ENCODE measurements around the gene USP15. TPM values are rescaled to one million over a fixed set of nuclear protein-coding genes. Genes with fewer than 3 reads are reported as not detected.
"Not testable (repeated sequence)": the region's sequence is repeated elsewhere in the genome, so short reads cannot be mapped to it uniquely, and the experiment has no call there.

The USP15 gene
- total and polyA plus RNA-seq, 2 of the 8 experiments (the other 6 are each of a cell fraction or from before 2014, with no cell fraction given): 12.7 to 38.6 TPM

GRCh38 chr12:62463252-62463651 lies 203.0 kb downstream of the USP15 start:
- H4K20me1 ChIP-seq (replicated peaks in 1 of 2; ENCODE audit: control insufficient read depth in 1 of 2, insufficient read depth in 2 of 2, low read length in 2 of 2); DNase-seq (ENCODE audit: low read depth in 1 of 2, low spot score in 2 of 2); H3K27me3 ChIP-seq (replicated peaks in 1 of 4; ENCODE audit: control insufficient read depth in 3 of 4, extremely low read depth in 1 of 4, insufficient read depth in 3 of 4, low read length in 3 of 4); H2BK5ac ChIP-seq (ENCODE audit: low read depth, low read length); POLR2A ChIA-PET (ENCODE audit: partially characterized antibody); H2BK15ac ChIP-seq (ENCODE audit: low read length); H3K9me3 ChIP-seq (ENCODE audit: insufficient read depth in 2 of 2, low read depth in 1 of 2, low read length in 1 of 2); H4K91ac ChIP-seq (replicated peaks; ENCODE audit: insufficient read length, low read length); H3K4me3 ChIP-seq (ENCODE audit: extremely low read depth in 1 of 4, insufficient read depth in 2 of 4, low read depth in 3 of 4, low read length in 4 of 4); H4K8ac ChIP-seq (ENCODE audit: extremely low read depth, insufficient read depth, low read length); H2BK20ac ChIP-seq (ENCODE audit: low read length); H3K18ac ChIP-seq (ENCODE audit: extremely low read depth, low read length); H2AFZ ChIP-seq (ENCODE audit: low read length); H3K4me2 ChIP-seq (ENCODE audit: insufficient read depth in 1 of 2, low read depth in 2 of 2, low read length in 2 of 2); H2BK12ac ChIP-seq (ENCODE audit: low read depth, low read length); H4K5ac ChIP-seq (ENCODE audit: insufficient read length, low read depth, low read length); CTCF ChIA-PET (ENCODE audit: partially characterized antibody); H3K23ac ChIP-seq (ENCODE audit: insufficient read length); FAIRE-seq; H3K9ac ChIP-seq (replicated peaks in 1 of 4; ENCODE audit: extremely low read depth in 1 of 4, low read depth in 3 of 4, low read length in 3 of 4); H3K23me2 ChIP-seq (ENCODE audit: low read depth, low read length); H3K36me3 ChIP-seq (ENCODE audit: control insufficient read depth in 2 of 4, insufficient read depth in 4 of 4, low read length in 3 of 4); H3K27ac ChIP-seq (ENCODE audit: low read depth, low read length); H2AK5ac ChIP-seq (ENCODE audit: low read depth, low read length); H3K56ac ChIP-seq (replicated peaks; ENCODE audit: insufficient read length, low read depth, low read length); H2BK120ac ChIP-seq (replicated peaks; ENCODE audit: low read depth, low read length); H3K14ac ChIP-seq (ENCODE audit: insufficient read length); H3K4ac ChIP-seq (replicated peaks; ENCODE audit: insufficient read length, low read depth, low read length); H3K79me1 ChIP-seq (ENCODE audit: low read depth, low read length); H3K4me1 ChIP-seq (replicated peaks in 1 of 4; ENCODE audit: control insufficient read depth in 3 of 4, insufficient read depth in 4 of 4, low read length in 3 of 4): not testable (repeated sequence)
- peaks cover 0 to 13% of the 10 kb centered on the region in 2 experiments; a peak in 2 of 4 replicates for H3K79me2 ChIP-seq (ENCODE audit: control insufficient read depth in 1 of 2, insufficient read depth in 2 of 2, low read length in 2 of 2)
- WGBS, 2 experiments (ENCODE audit: extremely low coverage in 1 of 2, insufficient coverage in 1 of 2, insufficient read length in 1 of 2, insufficient replicate concordance in 2 of 2, low coverage in 1 of 2, low lambda C conversion rate in 2 of 2, missing lambda C conversion rate in 1 of 2): 88% methylated on average over 7 of the region's 7 CpGs; no CpG with 5 or more reads in 1 of the 2 experiments

Small RNAs within 50 kb of the gene (small RNA-seq; reads per million reads assigned to genes)
- gene RF00017 (ENCODE audit: insufficient read depth) (not detected), gene RNU6-595P (ENCODE audit: insufficient read depth) (not detected)

Other genes starting within 250 kb of the USP15 start
- 21.8 and 22.1 TPM in 2 replicates for gene MON2, start 206.4 kb downstream of the USP15 start, total RNA-seq (2021; fragmentation: NEBNext Ultra II Directional; extraction: Animal tissue kit (Norgen Biotek cat#: 25700))
- 3.7 and 3.8 TPM in 2 replicates for gene MON2, start 206.4 kb downstream of the USP15 start, polyA plus RNA-seq (2011; rRNA removed)

All from H1 (cell line).